Left ventricle myocardium inferior (tissue), 1 donor: ENCODE measurements around the gene DNPH1. TPM values are rescaled to one million over a fixed set of nuclear protein-coding genes. Genes with fewer than 3 reads are reported as not detected.

Experiments
- DNase-seq: peaks from one replicate; pipeline ENCODE4 v3.0.0-alpha.2; 2020
- H3K27ac ChIP-seq: fragments of 200-600 bp; replicated peaks from 2 replicates; pipeline ENCODE4 v1.8.0; 2021
- H3K27me3 ChIP-seq: fragments of 200-600 bp; 2 replicates; pipeline ENCODE4 v1.8.0; 2021; ENCODE audit warnings: low read depth
- H3K36me3 ChIP-seq: fragments of 200-600 bp; 2 replicates; pipeline ENCODE4 v1.8.0; 2021
- H3K4me1 ChIP-seq: fragments of 200-600 bp; 2 replicates; pipeline ENCODE4 v1.8.0; 2021
- H3K4me3 ChIP-seq: fragments of 200-600 bp; 2 replicates; pipeline ENCODE4 v1.8.0; 2021; ENCODE audit warnings: mild to moderate bottlenecking, moderate library complexity
- H3K9me3 ChIP-seq: fragments of 200-600 bp; replicated peaks from 2 replicates; pipeline ENCODE4 v1.8.0; 2021
- intact Hi-C: fragments of 100-400 bp; cut with micrococcal nuclease; formaldehyde crosslinking; loops from one replicate; pipeline ENCODE4 v1.11.0; 2022
- total RNA-seq: library from RNA; stranded (reverse); fragmentation: NEBNext Ultra II Directional; extraction: Animal tissue kit (Norgen Biotek cat#: 25700); gene quantifications from one replicate; pipeline ENCODE4 v1.2.1, GENCODE V29; 2021
- TF ChIP-seq, protein P1 (sequence below): fragments of 200-600 bp; IDR thresholded peaks from 2 replicates; pipeline ENCODE4 v1.8.0; 2021; ENCODE audit warnings: antibody characterized with exemption, mild to moderate bottlenecking, borderline replicate concordance
- donor health status: DM: no; HTN: yes; CAD: no; lungs with severe emphysema.

DNPH1 gene
- total RNA-seq, 1 donor from 2014 or later: 27.7 TPM

- TF ChIP-seq, protein P1, sequence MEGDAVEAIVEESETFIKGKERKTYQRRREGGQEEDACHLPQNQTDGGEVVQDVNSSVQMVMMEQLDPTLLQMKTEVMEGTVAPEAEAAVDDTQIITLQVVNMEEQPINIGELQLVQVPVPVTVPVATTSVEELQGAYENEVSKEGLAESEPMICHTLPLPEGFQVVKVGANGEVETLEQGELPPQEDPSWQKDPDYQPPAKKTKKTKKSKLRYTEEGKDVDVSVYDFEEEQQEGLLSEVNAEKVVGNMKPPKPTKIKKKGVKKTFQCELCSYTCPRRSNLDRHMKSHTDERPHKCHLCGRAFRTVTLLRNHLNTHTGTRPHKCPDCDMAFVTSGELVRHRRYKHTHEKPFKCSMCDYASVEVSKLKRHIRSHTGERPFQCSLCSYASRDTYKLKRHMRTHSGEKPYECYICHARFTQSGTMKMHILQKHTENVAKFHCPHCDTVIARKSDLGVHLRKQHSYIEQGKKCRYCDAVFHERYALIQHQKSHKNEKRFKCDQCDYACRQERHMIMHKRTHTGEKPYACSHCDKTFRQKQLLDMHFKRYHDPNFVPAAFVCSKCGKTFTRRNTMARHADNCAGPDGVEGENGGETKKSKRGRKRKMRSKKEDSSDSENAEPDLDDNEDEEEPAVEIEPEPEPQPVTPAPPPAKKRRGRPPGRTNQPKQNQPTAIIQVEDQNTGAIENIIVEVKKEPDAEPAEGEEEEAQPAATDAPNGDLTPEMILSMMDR: no peak
- intact Hi-C loops: no loop called here
- Histone ChIP-seq H3K36me3 (no peaks in the 10 kb centered on the region), H3K27me3 (peaks cover 64% of the 10 kb centered on the region), H3K4me3 (no peak overlapping the region), H3K4me1 (peaks cover 52% of the 10 kb centered on the region), H3K27ac (no peak overlapping the region), H3K9me3 (no peaks in the 10 kb centered on the region)
- no peak for DNase-seq
These were observed 42.7 kb upstream of the DNPH1 start for GRCh38 chr6:43271944-43272343.

DNA sequence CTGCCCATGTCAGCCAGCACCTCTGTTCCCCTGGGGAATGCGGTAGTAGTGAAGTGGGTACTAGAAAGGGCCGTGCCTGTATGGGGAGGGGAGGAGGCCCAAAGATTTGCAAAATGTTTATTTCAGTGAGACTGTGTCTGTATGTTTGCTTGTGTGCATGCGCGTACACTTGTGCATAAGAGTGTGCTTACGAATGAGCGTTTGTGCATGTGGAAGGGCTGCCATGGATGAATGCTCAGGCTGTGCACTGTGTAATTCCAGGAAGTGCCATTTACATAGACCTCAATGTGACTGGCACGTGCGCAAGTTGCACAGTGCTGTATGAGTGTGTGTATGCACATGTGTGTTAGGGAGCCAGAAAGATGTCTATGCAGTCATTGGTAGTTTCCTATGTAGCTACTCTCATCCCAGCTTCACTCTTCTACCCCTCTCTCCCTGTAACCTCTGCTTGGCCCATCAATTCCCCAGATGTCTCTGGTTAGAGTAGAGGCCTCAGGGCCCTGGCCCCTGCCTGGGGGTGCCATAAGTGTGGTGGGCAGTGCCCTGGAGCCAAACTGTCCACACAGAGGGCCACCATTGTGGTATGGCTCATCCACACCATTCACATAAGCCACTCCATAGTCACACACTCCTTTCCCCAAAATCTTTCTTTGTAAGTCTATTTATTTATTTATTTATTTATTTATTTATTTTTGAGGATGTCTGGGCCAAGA, 42.0 kb upstream of the DNPH1 start:
- Histone ChIP-seq H3K4me1 (peaks cover 50% of the 10 kb centered on the region), H3K27ac (peak overlapping the region; percentile 50), H3K36me3 (no peaks in the 10 kb centered on the region), H3K4me3 (no peak overlapping the region), H3K9me3 (no peaks in the 10 kb centered on the region), H3K27me3 (peaks cover 57% of the 10 kb centered on the region)
- TF ChIP-seq, protein P1: no peak
- DNase-seq: no peak
- intact Hi-C loops: no loop called here

DNA sequence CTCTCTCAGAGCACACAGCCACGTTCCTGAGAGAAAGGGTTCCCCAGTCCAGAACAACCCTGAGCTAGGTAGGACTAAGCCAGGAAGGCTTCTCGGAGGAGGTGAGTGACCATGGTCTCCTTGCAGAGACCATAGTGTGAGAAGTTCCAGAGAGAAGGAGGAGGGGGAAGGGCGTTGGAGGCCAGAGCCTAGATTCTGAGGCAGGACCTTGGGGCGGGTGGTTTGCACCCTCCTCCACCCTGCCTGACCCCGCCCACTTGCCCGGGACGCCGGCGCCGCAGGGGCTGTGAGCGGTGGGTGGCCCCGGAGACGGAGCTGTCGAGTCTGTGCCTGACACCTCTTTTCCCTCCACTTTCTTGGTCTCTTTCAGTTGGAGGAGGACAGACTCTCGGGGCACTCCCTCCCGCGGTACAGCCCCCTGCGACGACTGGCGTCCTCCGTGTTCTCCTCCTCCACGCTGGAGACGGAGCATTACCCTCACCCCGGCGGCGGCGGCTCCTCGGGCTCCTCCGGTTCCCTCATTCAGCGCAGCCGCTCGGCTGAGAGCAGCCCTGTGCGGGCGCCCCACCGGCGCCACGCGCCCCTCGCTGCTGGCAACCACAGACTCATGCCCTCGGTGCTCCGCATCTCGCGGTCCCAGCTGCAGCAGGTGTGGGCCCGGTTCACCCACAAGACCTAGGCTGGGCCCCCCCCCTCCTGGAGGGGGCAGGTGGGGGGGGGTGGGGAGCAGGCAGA, 40.2 kb upstream of the DNPH1 start:
- Histone ChIP-seq H3K27ac (peak overlapping the region; percentile 86), H3K36me3 (no peaks in the 10 kb centered on the region), H3K9me3 (no peaks in the 10 kb centered on the region), H3K4me1 (peaks cover 35% of the 10 kb centered on the region), H3K27me3 (peaks cover 39% of the 10 kb centered on the region), H3K4me3 (peak overlapping the region; percentile 51)
- TF ChIP-seq, protein P1: no peak
- intact Hi-C loops: loop anchor here (10.0 kb wide), 1 partner anchor 75 kb away; no protein-coding TSS in a partner anchor
- no peak for DNase-seq

DNA sequence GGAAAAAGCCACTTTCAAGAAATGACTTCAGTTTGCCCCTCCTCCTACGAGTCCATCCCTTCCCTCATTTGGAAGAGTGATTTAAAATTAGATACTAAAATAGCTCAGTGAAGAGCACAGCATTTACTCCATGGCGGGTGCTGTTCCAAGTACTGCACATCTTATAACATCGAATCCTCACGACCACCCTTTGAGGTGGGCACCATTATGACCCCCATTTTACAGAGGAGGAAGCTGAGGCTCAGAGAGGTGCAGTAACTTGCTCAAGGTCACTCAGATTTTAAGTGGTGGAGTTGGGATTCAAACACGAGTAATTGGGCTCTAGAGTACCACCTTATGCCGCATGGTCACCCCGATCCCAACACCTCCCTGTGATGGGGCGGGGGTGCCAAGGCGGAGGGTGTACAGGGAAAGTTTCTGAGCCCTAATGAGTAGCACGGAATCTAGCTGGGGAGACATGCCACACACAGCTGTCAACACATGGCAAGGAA, 39.5 kb upstream of the DNPH1 start:
- H3K4me3 ChIP-seq: peak overlapping the region; percentile 51
- no peaks in the 10 kb centered on the region for H3K9me3 ChIP-seq
- TF ChIP-seq, protein P1: no peak
- peak overlapping the region; percentile 86 for H3K27ac ChIP-seq
- DNase-seq: no peak
- peaks cover 35% of the 10 kb centered on the region for H3K4me1 ChIP-seq
- intact Hi-C loops: loop anchor here (10.0 kb wide), 1 partner anchor 76 kb away; no protein-coding TSS in a partner anchor
- H3K36me3 ChIP-seq: no peaks in the 10 kb centered on the region
- peaks cover 33% of the 10 kb centered on the region for H3K27me3 ChIP-seq

- H3K4me1 ChIP-seq: peaks cover 35% of the 10 kb centered on the region
- H3K36me3 ChIP-seq: no peaks in the 10 kb centered on the region
- H3K27me3 ChIP-seq: peaks cover 28% of the 10 kb centered on the region
- TF ChIP-seq, protein P1: no peak
- intact Hi-C loops: loop anchor here (10.0 kb wide), 1 partner anchor 76 kb away; no protein-coding TSS in a partner anchor
- peak; percentile 45 for DNase-seq
- H3K4me3 ChIP-seq: no peak overlapping the region
- H3K9me3 ChIP-seq: no peaks in the 10 kb centered on the region
- peak overlapping the region; percentile 86 for H3K27ac ChIP-seq
These were observed 39.0 kb upstream of the DNPH1 start for GRCh38 chr6:43268355-43268700.
